HCT116 (cell line): ENCODE results near the gene AKAP9. TPM values are rescaled to one million over a fixed set of nuclear protein-coding genes. Genes with fewer than 3 reads are reported as not detected.

Experiments
- ATAC-seq: fragments of 200-7000 bp; cut with Tn5 transposase; 2 replicates; pipeline ENCODE4 v1.9.1; 2020; ENCODE audit warnings: mild to moderate bottlenecking, moderate library complexity
- BruUV-seq: library from RNA; stranded (reverse); fragments of 400-500 nt; replicated peaks from 2 replicates; lab custom pipeline; 2021; lab: Mats Ljungman, UMichigan
- CTCF ChIA-PET: fragments of 300-600 bp; sonication (Branson Sonifier 250); formaldehyde crosslinking; loops from one replicate; lab custom pipeline; 2021; ENCODE audit warnings: antibody characterized with exemption; lab: Charles Lee
- POLR2A ChIA-PET: fragments of 300-600, 350-600 bp; sonication (Branson Sonifier 250); formaldehyde crosslinking; loops from one replicate; lab custom pipeline; 2021; ENCODE audit warnings: antibody characterized with exemption; lab: Charles Lee
- RAD21 ChIA-PET, 2 experiments: fragments of 300-600 bp; sonication (Branson Sonifier 250); formaldehyde crosslinking; loops; one replicate each; lab custom pipeline; 2023; ENCODE audit warnings: low total read pairs in 2 of 2; ENCODE audit not compliant: uncharacterized antibody in 2 of 2, unreplicated experiment in 2 of 2, low non-redundant PET in 1 of 2; lab: Charles Lee
- DNase-seq: peaks from one replicate; pipeline ENCODE4 v3.0.0-alpha.2; 2010; ENCODE audit warnings: low read depth, low spot score
- H2AFZ ChIP-seq: fragments of 200-600 bp; shearing (Covaris generic), sonication (generic); 2 replicates; pipeline ENCODE4 v1.6.1; 2017; ENCODE audit warnings: low read depth, mixed run types, mixed read lengths, antibody characterized with exemption, low read length; ENCODE audit not compliant: poor library complexity, severe bottlenecking
- H3K27ac ChIP-seq: 2 replicates; pipeline ENCODE4 v1.5.1; 2012; ENCODE audit warnings: low read depth, low read length
- H3K27me3 ChIP-seq: fragments of 200-600 bp; sonication (generic); 2 replicates; pipeline ENCODE4 v1.6.1; 2016; ENCODE audit warnings: mixed run types, low read length, mixed read lengths; ENCODE audit not compliant: insufficient read depth
- H3K36me3 ChIP-seq, 2 experiments: fragments of 200-500 bp in 1 of 2; fragments of 200-600 bp in 1 of 2; sonication (Bioruptor generic) in 1 of 2; sonication (generic) in 1 of 2; 2 replicates each; pipeline versions ENCODE4 v1.5.1 to v1.6.1; 2014 to 2016; ENCODE audit warnings: low read length in 2 of 2, inconsistent platforms in 1 of 2, mixed read lengths in 1 of 2, mixed run types in 1 of 2; ENCODE audit not compliant: insufficient read depth in 2 of 2, control insufficient read depth in 1 of 2
- H3K4me1 ChIP-seq, 2 experiments: fragments of 200-600 bp in 1 of 2; sonication (generic) in 1 of 2; 2 replicates each; pipeline versions ENCODE4 v1.5.1 to v1.6.1; 2012 to 2017; ENCODE audit warnings: low read length in 2 of 2, inconsistent platforms in 1 of 2, mild to moderate bottlenecking in 1 of 2, mixed read lengths in 1 of 2, mixed run types in 1 of 2, moderate library complexity in 1 of 2; ENCODE audit not compliant: insufficient read depth in 2 of 2, control insufficient read depth in 1 of 2
- H3K4me2 ChIP-seq: fragments of 200-600 bp; sonication (generic); 2 replicates; pipeline ENCODE4 v1.6.1; 2017; ENCODE audit warnings: mixed run types, low read length, mixed read lengths
- H3K4me3 ChIP-seq, 2 experiments: fragments of 200-600 bp in 1 of 2; sonication (generic) in 1 of 2; replicated peaks in 1 of 2; 2 replicates each; pipeline ENCODE4 v1.5.1; 2011 to 2016; ENCODE audit warnings: low read length in 2 of 2, control low read depth in 1 of 2, low read depth in 1 of 2, mild to moderate bottlenecking in 1 of 2, mixed read lengths in 1 of 2, mixed run types in 1 of 2
- H3K79me2 ChIP-seq: fragments of 200-600 bp; sonication (generic); 2 replicates; pipeline ENCODE4 v1.6.1; 2017; ENCODE audit warnings: mild to moderate bottlenecking, mixed run types, low read length, moderate library complexity, mixed read lengths; ENCODE audit not compliant: insufficient read depth
- H3K9ac ChIP-seq: fragments of 200-600 bp; sonication (generic); 2 replicates; pipeline ENCODE4 v1.6.1; 2016; ENCODE audit warnings: low read length, mixed read lengths
- H3K9me2 ChIP-seq: fragments of 200-600 bp; sonication (generic), shearing (Covaris generic); 2 replicates; pipeline ENCODE4 v1.6.1; 2017; ENCODE audit warnings: mixed run types, mild to moderate bottlenecking, moderate library complexity; ENCODE audit not compliant: insufficient read depth
- H3K9me3 ChIP-seq, 2 experiments: fragments of 200-500 bp in 1 of 2; fragments of 200-600 bp in 1 of 2; sonication (Bioruptor generic) in 1 of 2; sonication (generic) in 1 of 2; 2 replicates each; pipeline ENCODE4 v1.6.1; 2014 to 2017; ENCODE audit warnings: low read length in 2 of 2, mixed read lengths in 2 of 2, inconsistent platforms in 1 of 2, low read depth in 1 of 2, mild to moderate bottlenecking in 1 of 2, mixed run types in 1 of 2, moderate library complexity in 1 of 2; ENCODE audit not compliant: control insufficient read depth in 1 of 2, insufficient read depth in 1 of 2
- H4K20me1 ChIP-seq: fragments of 200-600 bp; sonication (generic), shearing (Covaris generic); 2 replicates; pipeline ENCODE4 v1.6.1; 2017; ENCODE audit warnings: mixed run types, mild to moderate bottlenecking, moderate library complexity; ENCODE audit not compliant: insufficient read depth
- CBX3 ChIP-seq: IDR thresholded peaks from 2 replicates; pipeline ENCODE4 v1.6.1; 2012; ENCODE audit warnings: low read depth
- CEBPB ChIP-seq: IDR thresholded peaks from 2 replicates; pipeline ENCODE4 v1.6.1; 2012; ENCODE audit warnings: low read depth
- CTCF ChIP-seq, 3 experiments: fragments of 200-600 bp in 1 of 3; sonication (generic) in 1 of 3; IDR thresholded peaks in 2 of 3; conservative IDR thresholded peaks in 1 of 3; 2 replicates each; pipeline ENCODE4 v1.5.1; 2012 to 2017; ENCODE audit warnings: low read depth in 2 of 3, low read length in 2 of 3, antibody characterized with exemption in 1 of 3, borderline replicate concordance in 1 of 3, control low read depth in 1 of 3, mild to moderate bottlenecking in 1 of 3, mixed read lengths in 1 of 3, mixed run types in 1 of 3, moderate library complexity in 1 of 3; ENCODE audit not compliant: insufficient read depth in 1 of 3
- EGR1 ChIP-seq: IDR thresholded peaks from 2 replicates; pipeline ENCODE4 v1.6.1; 2012; ENCODE audit warnings: low read depth
- EZH2 ChIP-seq: fragments of 200-600 bp; sonication (generic); IDR thresholded peaks from 2 replicates; pipeline ENCODE4 v1.6.1; 2017; ENCODE audit warnings: antibody characterized with exemption, mixed run types
- JUND ChIP-seq: IDR thresholded peaks from 2 replicates; pipeline ENCODE4 v1.6.1; 2012
- POLR2A ChIP-seq: IDR thresholded peaks from 2 replicates; pipeline ENCODE4 v1.7.0; 2011; ENCODE audit warnings: borderline replicate concordance; ENCODE audit not compliant: insufficient read depth, insufficient read length; ENCODE audit errors: extremely low read depth
- SRF ChIP-seq: IDR thresholded peaks from 2 replicates; pipeline ENCODE4 v1.6.1; 2012; ENCODE audit warnings: low read depth
- TCF7L2 ChIP-seq: IDR thresholded peaks from 2 replicates; pipeline ENCODE4 v1.7.0; 2011; ENCODE audit warnings: borderline replicate concordance, inconsistent platforms; ENCODE audit not compliant: insufficient read depth, insufficient read length; ENCODE audit errors: extremely low read depth
- YY1 ChIP-seq: IDR thresholded peaks from 2 replicates; pipeline ENCODE4 v1.6.1; 2011; ENCODE audit warnings: low read length, low read depth, moderate library complexity, mild to moderate bottlenecking; ENCODE audit not compliant: insufficient replicate concordance; ENCODE audit errors: extremely low read depth
- ZBTB33 ChIP-seq: IDR thresholded peaks from 2 replicates; pipeline ENCODE4 v1.6.1; 2011; ENCODE audit warnings: mild to moderate bottlenecking, low read length, moderate library complexity; ENCODE audit not compliant: insufficient replicate concordance; ENCODE audit errors: extremely low read depth
- intact Hi-C: fragments of 100-400 bp; cut with micrococcal nuclease; formaldehyde crosslinking; loops from 2 replicates; pipeline ENCODE4 v1.10.0; 2022
- total RNA-seq: library from RNA; stranded (reverse); gene quantifications from one replicate; pipeline ENCODE4 v1.2.1, GENCODE V29; 2021; ENCODE audit not compliant: unreplicated experiment
- TF ChIP-seq, protein P1 (sequence below): IDR thresholded peaks from 2 replicates; pipeline ENCODE4 v1.6.1; 2012
- TF ChIP-seq, protein P2 (sequence below): IDR thresholded peaks from 2 replicates; pipeline ENCODE4 v1.6.1; 2012

Gene AKAP9
- total RNA-seq, 1 experiment from 2014 or later = 32.6 TPM

DNA sequence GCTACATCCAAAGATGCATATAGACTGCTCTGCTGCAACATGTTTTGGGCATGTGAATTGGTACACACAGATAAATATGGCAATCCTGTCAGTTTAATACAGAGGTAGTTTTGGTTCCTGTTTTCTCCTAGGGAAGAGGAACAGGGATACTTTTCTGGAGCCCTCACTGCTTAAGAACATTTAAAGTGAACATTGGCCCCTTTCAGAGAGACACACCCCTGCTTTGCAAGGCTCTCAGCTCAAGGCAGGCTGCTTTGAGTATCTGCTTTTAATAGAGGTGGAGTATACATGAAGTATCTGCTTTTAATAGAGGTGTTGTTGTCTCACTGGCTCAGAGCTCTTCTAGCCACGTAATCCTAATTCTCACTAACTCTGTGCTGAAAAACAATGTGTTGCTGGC is 154.7 kb downstream of the AKAP9 start:
- intact Hi-C loops = no loop called here
- peaks cover 6 to 18% of the 10 kb centered on the region in 2 experiments for H3K36me3 ChIP-seq
- H3K9ac ChIP-seq = no peak overlapping the region
- TF ChIP-seq YY1 (no peak), POLR2A (no peak), EZH2 (no peak), EGR1 (no peak), CBX3 (no peak), JUND (no peak), CEBPB (no peak), CTCF (IDR thresholded peaks at IDR 0.05 in 2 of 3, conservative IDR thresholded peaks at IDR 0.05 in 1 of 3; ENCODE audit: borderline replicate concordance in 1 of 3, insufficient read depth in 1 of 3, low read depth in 2 of 3, low read length in 2 of 3) (no peak), SRF (no peak), TCF7L2 (no peak), ZBTB33 (no peak)
- TF ChIP-seq, protein P1, sequence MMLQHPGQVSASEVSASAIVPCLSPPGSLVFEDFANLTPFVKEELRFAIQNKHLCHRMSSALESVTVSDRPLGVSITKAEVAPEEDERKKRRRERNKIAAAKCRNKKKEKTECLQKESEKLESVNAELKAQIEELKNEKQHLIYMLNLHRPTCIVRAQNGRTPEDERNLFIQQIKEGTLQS = no peak
- TF ChIP-seq, protein P2, sequence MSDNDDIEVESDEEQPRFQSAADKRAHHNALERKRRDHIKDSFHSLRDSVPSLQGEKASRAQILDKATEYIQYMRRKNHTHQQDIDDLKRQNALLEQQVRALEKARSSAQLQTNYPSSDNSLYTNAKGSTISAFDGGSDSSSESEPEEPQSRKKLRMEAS = no peak
- H3K27me3 ChIP-seq = no peaks in the 10 kb centered on the region
- no peak overlapping the region for H3K27ac ChIP-seq
- H3K9me2 ChIP-seq = no peaks in the 10 kb centered on the region
- POLR2A ChIA-PET = no interaction called here
- H3K4me2 ChIP-seq = no peak overlapping the region
- no peaks in the 10 kb centered on the region for H4K20me1 ChIP-seq
- no peak for DNase-seq
- RAD21 ChIA-PET = no interaction called here
- no peaks in the 10 kb centered on the region for H3K79me2 ChIP-seq
- no TSS peak for BruUV-seq
- no peak for ATAC-seq
- no peaks in the 10 kb centered on the region for H3K9me3 ChIP-seq
- H2AFZ ChIP-seq = no peak overlapping the region
- CTCF ChIA-PET = no interaction called here
- no peaks in the 10 kb centered on the region for H3K4me1 ChIP-seq
- H3K4me3 ChIP-seq = no peak overlapping the region
